Right lung (tissue), 5 donors: Measurements from ENCODE around the gene CLDN7. TPM values are rescaled to one million over a fixed set of nuclear protein-coding genes. Genes with fewer than 3 reads are reported as not detected.

ENCODE experiments used
- polyA plus RNA-seq, 5 donors: library from polyadenylated mRNA; unstranded; fragments of 120-200 nt; gene quantifications; one replicate each; pipeline versions ENCODE4 v1.2.1 to v1.2.3, GENCODE V29; 2013; ENCODE audit warnings: inconsistent platforms in 1 of 5, low replicate concordance in 1 of 5; ENCODE audit not compliant: insufficient read length in 5 of 5, insufficient read depth in 1 of 5

The CLDN7 gene
- polyA plus RNA-seq, 5 donors: 22.3 to 35.1 (median 33.6) TPM

Other genes starting within 250 kb of the CLDN7 start
- 100 to 1,000 TPM; 111 to 157 (median 139) TPM for gene RNASEK, start 249.9 kb downstream of the CLDN7 start, polyA plus RNA-seq
- 10 to 100 TPM; 29.2 to 43.3 (median 37.3) TPM for gene BCL6B, start 239.4 kb downstream of the CLDN7 start, polyA plus RNA-seq
- gene SLC16A13, start 226.5 kb downstream of the CLDN7 start, polyA plus RNA-seq: 1 to 10 TPM; 3.4 to 5.2 (median 4.2) TPM
- 1 to 10 TPM in 3 of 5 donors, under 1 TPM in 2; 0.42 to 1.6 (median 1.2) TPM for gene SLC16A11, start 218.4 kb downstream of the CLDN7 start, polyA plus RNA-seq
- 1 to 10 TPM; 2.1 to 4.8 (median 3.5) TPM for gene CLEC10A, start 182.2 kb downstream of the CLDN7 start, polyA plus RNA-seq
- 1 to 10 TPM in 1 of 5 donors, under 1 TPM in 4; 0.31 to 2.1 (median 0.72) TPM for gene ASGR2, start 147.7 kb downstream of the CLDN7 start, polyA plus RNA-seq
- gene ASGR1, start 83.1 kb downstream of the CLDN7 start, polyA plus RNA-seq: 10 to 100 TPM in 3 of 5 donors, 1 to 10 TPM in 2; 7.2 to 11.9 (median 10.4) TPM
- 10 to 100 TPM; 33.6 to 62.3 (median 45.4) TPM for gene DLG4, start 42.6 kb downstream of the CLDN7 start, polyA plus RNA-seq
- 100 to 1,000 TPM; 289 to 380 (median 360) TPM for gene ACADVL, start 42.5 kb downstream of the CLDN7 start, polyA plus RNA-seq
- gene DVL2, start 28.0 kb downstream of the CLDN7 start, polyA plus RNA-seq: 10 to 100 TPM; 42.5 to 62.9 (median 56.0) TPM
- gene PHF23, start 23.0 kb downstream of the CLDN7 start, polyA plus RNA-seq: 10 to 100 TPM; 32.7 to 58.8 (median 46.7) TPM
- gene GABARAP, start 20.0 kb downstream of the CLDN7 start, polyA plus RNA-seq: 100 to 1,000 TPM; 375 to 529 (median 415) TPM
- 100 to 1,000 TPM; 128 to 156 (median 146) TPM for gene CTDNEP1, start 10.7 kb downstream of the CLDN7 start, polyA plus RNA-seq
- 10 to 100 TPM; 36.6 to 49.7 (median 40.6) TPM for gene ELP5, start 10.3 kb downstream of the CLDN7 start, polyA plus RNA-seq
- 1 to 10 TPM in 4 of 5 donors, under 1 TPM in 1; 0.80 to 2.7 (median 1.2) TPM for gene SLC2A4, start 19.2 kb upstream of the CLDN7 start, polyA plus RNA-seq
- 1 to 10 TPM; 1.2 to 2.4 (median 1.4) TPM for gene YBX2, start 32.2 kb upstream of the CLDN7 start, polyA plus RNA-seq
- gene EIF5A, start 45.1 kb upstream of the CLDN7 start, polyA plus RNA-seq: 100 to 1,000 TPM; 224 to 373 (median 229) TPM
- 10 to 100 TPM; 65.7 to 91.2 (median 81.3) TPM for gene GPS2, start 52.9 kb upstream of the CLDN7 start, polyA plus RNA-seq
- gene NEURL4, start 66.9 kb upstream of the CLDN7 start, polyA plus RNA-seq: 10 to 100 TPM; 19.7 to 31.2 (median 28.1) TPM
- 1 to 10 TPM; 5.5 to 9.9 (median 7.5) TPM for gene ACAP1, start 74.1 kb upstream of the CLDN7 start, polyA plus RNA-seq
- 10 to 100 TPM in 3 of 5 donors, 1 to 10 TPM in 2; 9.6 to 13.9 (median 10.3) TPM for gene KCTD11, start 89.7 kb upstream of the CLDN7 start, polyA plus RNA-seq
- not detected for gene TMEM95, start 92.7 kb upstream of the CLDN7 start, polyA plus RNA-seq
- gene TNK1, start 118.6 kb upstream of the CLDN7 start, polyA plus RNA-seq: 1 to 10 TPM; 5.1 to 6.8 (median 6.7) TPM
- gene PLSCR3, start 132.0 kb upstream of the CLDN7 start, polyA plus RNA-seq: 10 to 100 TPM; 39.3 to 74.6 (median 57.6) TPM
- gene TMEM256, start 141.6 kb upstream of the CLDN7 start, polyA plus RNA-seq: 10 to 100 TPM; 67.5 to 86.1 (median 74.5) TPM
- gene NLGN2, start 145.4 kb upstream of the CLDN7 start, polyA plus RNA-seq: 10 to 100 TPM; 22.6 to 36.3 (median 31.7) TPM
- gene SPEM1, start 157.8 kb upstream of the CLDN7 start, polyA plus RNA-seq: not detected
- gene SPEM2, start 163.1 kb upstream of the CLDN7 start, polyA plus RNA-seq: not detected
- gene SPEM3, start 166.4 kb upstream of the CLDN7 start, polyA plus RNA-seq: not detected
- 1 to 10 TPM; 2.1 to 3.2 (median 2.4) TPM for gene TMEM102, start 173.0 kb upstream of the CLDN7 start, polyA plus RNA-seq
- 1 to 10 TPM; 1.4 to 2.5 (median 1.9) TPM for gene FGF11, start 177.0 kb upstream of the CLDN7 start, polyA plus RNA-seq
- 10 to 100 TPM in 3 of 5 donors, 1 to 10 TPM in 2; 9.0 to 14.8 (median 10.5) TPM for gene CHRNB1, start 182.6 kb upstream of the CLDN7 start, polyA plus RNA-seq
- 10 to 100 TPM; 36.6 to 52.9 (median 43.8) TPM for gene ZBTB4, start 217.2 kb upstream of the CLDN7 start, polyA plus RNA-seq
- under 1 TPM; 0.15 to 0.40 (median 0.35) TPM for gene SLC35G6, start 219.0 kb upstream of the CLDN7 start, polyA plus RNA-seq
- 100 to 1,000 TPM in 1 of 5 donors, 10 to 100 TPM in 4; 79.6 to 127 (median 89.6) TPM for gene POLR2A, start 221.9 kb upstream of the CLDN7 start, polyA plus RNA-seq